Right renal pelvis (tissue), 4 donors: ENCODE measurements around the gene PPP1R12B. TPM values are rescaled to one million over a fixed set of nuclear protein-coding genes. Genes with fewer than 3 reads are reported as not detected.
"Not testable (repeated sequence)": the region's sequence is repeated elsewhere in the genome, so short reads cannot be mapped to it uniquely, and the experiment has no call there.

Experiments
- DNase-seq, 4 donors: peaks; one replicate each; pipeline ENCODE4 v3.0.0-alpha.2; 2013; ENCODE audit warnings: low read depth in 4 of 4, low spot score in 3 of 4, missing footprints in 1 of 4
- polyA plus RNA-seq, 4 donors: library from polyadenylated mRNA; unstranded; fragments of 120-200 nt; gene quantifications; one replicate each; pipeline ENCODE4 v1.2.1, GENCODE V29; 2013; ENCODE audit not compliant: insufficient read length in 4 of 4

PPP1R12B gene
- polyA plus RNA-seq, 4 donors, result 16.2 to 19.2 (median 18.4) TPM

DNA sequence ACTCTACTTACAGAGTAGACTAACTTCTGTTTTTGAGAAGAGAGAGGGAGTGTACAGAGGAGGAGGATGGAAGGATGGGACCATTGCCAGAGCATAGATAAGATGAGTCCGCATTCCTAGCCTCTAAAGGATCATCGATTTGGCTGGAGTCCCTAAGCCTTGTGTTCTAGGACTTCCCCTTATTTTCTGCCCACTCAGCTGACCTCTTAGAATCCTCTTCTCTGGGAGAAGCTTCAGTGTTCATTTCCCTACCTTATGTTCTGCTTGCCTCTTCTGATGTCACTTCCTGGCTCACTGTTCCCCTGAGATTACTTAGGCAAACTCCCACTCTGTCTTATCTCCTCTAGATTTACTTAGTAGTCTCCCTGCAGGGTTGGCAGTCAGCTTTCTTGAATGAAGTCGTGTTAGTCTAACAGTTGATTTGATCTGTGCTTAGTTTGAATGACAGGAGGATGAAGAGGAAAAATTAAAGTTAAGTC is 205.1 kb downstream of the PPP1R12B start:
- no peak for DNase-seq

DNA sequence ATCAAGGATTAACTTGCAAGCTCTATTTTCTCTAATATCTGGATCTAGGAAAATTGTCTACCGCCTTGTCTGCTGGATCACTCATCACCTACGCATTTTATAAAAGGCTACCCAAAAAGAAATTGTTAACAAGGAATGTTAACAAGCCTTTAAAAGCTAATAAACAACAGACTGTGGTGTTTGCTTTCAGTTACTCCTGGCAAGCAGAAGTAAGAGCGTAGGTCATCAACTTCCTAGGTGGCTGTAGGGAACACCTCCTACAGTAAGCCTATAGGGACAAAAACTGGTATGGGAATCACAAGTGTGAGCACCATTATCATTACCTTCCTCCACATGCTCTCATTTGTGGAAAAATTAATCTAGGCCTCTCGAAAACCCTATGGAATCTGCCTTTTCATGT is 206.1 kb downstream of the PPP1R12B start:
- not testable (repeated sequence) for DNase-seq

DNA sequence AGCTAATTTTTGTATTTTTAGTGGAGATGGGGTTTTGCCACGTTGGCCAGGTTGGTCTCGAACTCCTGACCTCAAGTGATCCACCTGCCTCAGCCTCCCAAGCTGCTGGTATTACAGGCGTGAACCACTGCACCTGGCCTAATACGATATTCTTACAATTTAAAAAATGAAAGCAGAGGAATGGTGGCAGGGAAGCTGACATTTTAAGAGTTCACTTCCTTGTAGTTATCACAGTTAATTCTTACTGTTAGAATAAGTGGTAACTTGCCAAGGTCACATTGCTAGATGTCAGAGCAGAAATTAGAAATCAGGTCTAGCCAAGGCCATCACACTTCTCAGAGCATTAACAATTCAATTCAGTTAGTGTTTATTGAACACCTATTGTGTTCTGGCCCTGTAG is 207.5 kb downstream of the PPP1R12B start:
- DNase-seq, result not testable (repeated sequence)

GRCh38 chr1:202557662-202558061 is 209.2 kb downstream of the PPP1R12B start:
- not testable (repeated sequence) for DNase-seq

- DNase-seq, result no peak
Observed at GRCh38 chr1:202561240-202561639, 212.7 kb downstream of the PPP1R12B start.

GRCh38 chr1:202561726-202562443 is 213.4 kb downstream of the PPP1R12B start:
- no peak for DNase-seq

- DNase-seq, result no peak
Observed at GRCh38 chr1:202562444-202563060, 214.1 kb downstream of the PPP1R12B start.

- no peak for DNase-seq
Observed at GRCh38 chr1:202563818-202564217, 215.3 kb downstream of the PPP1R12B start.

GRCh38 chr1:202564958-202565495 is 216.5 kb downstream of the PPP1R12B start:
- no peak for DNase-seq

DNA sequence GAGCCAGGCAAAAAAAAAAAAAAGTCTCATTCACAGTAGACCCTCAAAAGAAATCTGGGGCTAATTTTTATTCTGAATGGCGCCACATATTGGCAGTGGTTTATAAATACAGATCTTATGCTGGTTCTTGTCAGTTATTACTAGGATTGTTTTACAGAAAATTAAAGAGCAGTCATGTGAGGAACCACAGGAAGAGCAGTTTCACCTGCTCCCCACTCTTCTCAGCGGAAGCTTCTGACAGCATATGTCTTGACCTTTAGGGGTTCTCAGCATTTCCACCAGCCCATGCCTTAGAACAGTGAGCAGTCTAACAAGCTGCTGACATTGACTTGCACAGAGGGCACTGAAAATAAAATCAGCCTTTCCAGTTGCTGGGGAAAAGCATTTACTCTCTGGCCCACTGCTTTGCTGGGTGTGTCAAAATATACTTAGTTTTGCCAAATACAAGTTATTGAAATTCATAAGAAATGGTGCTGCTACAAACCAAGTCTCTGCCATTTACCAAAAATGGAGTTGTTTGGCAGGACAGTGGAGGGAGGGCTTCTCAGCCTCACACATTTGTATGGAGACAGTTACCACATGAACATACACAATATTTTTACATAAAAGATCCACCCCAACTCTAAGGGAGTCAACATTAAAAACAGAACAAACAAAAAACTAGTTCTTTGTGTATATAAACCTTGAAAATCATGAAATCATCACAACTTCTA is 217.5 kb downstream of the PPP1R12B start:
- no peak for DNase-seq

DNA sequence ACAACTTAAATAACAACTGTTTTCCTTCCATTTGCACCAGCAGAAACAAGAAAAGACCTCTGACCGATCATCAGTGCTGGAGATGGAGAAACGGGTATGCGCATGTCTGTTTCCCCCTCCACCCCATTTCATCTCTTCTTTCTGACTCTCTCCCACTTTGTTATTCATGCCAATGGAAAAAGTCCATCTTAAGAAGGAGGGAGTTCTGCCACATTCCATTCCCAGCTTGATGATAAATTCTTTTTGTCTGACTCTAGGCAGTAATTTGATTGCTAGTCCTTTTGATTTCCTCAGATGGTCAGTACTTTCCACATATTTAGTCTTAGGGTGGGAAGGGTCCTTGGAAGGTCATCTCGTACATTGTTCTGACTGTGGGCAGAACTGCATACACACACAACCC is 219.2 kb downstream of the PPP1R12B start:
- no peak for DNase-seq

DNA sequence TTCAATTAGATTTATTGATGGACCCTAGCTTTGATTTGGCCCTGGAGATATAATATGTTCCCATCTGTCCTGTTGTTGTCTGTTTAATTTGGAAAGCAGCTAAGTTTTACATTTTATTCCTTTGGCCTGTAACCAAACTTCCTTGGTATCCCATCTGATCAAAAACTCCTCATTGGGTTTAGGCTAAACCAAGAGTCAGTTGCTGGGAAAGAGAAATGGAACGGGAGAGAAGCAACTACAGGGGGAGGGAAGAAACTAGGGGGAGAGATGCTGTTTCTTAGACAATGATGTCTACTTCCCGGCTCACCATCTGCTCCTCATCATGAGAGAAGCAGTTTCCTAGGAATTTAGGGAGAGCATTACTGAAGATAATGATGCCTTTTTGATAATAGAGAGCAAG is 219.9 kb downstream of the PPP1R12B start:
- no peak for DNase-seq

- DNase-seq, result no peak
Observed at GRCh38 chr1:202568826-202569225, 220.3 kb downstream of the PPP1R12B start.

- DNase-seq, result no peak
Observed at GRCh38 chr1:202569393-202570322, 221.2 kb downstream of the PPP1R12B start.

DNA sequence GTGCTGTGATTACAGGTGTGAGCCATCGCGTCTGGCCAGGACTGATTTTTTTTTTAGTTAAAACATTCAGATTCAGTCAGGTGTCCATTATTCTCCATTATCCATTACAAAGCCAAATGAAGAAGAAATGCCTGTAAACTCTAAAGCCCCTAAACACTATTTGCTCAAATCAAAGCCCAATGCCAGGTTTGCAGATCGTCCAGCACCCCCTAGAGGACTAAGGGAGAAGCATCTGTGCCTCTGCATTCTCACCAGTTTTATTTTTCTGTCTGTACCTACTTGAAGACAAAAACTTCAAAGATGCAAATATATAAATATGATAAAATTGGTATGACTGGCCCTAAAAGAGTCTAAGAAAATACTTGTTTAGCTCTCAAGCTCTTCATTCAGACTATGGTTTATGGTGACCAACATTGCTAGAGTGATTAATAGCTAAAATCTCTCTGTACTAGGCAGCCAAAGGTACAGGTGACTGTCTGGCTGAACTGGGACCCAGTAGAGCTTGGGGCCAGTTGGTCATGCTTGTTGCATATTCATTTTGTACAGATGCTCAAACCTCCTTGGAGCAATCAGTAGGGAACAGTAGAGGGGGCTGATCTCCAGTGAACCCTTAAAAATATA is 223.3 kb downstream of the PPP1R12B start:
- DNase-seq, result no peak

- DNase-seq, result no peak
Observed at GRCh38 chr1:202572867-202573266, 224.4 kb downstream of the PPP1R12B start.

GRCh38 chr1:202575918-202576653 is 227.6 kb downstream of the PPP1R12B start:
- DNase-seq, result no peak

DNA sequence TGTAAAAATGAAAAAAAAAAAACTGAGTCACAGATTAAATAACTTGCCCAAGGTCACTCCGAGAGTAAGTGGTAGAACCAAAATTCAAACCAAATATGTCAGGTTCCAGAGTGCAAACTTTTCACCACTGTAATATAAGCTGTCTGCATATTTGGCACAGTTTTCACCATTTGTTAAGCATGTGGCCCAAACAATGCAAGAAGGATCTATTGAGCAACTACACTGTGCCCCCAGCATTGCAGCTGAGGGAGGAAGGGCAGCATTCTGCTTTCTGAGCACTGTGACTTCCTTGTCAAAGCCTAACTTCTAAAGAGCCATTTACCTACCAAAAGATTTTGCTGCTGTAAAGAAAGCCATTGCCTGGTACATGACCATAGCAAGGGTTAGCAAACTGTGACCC is 228.3 kb downstream of the PPP1R12B start:
- DNase-seq, result no peak

DNA sequence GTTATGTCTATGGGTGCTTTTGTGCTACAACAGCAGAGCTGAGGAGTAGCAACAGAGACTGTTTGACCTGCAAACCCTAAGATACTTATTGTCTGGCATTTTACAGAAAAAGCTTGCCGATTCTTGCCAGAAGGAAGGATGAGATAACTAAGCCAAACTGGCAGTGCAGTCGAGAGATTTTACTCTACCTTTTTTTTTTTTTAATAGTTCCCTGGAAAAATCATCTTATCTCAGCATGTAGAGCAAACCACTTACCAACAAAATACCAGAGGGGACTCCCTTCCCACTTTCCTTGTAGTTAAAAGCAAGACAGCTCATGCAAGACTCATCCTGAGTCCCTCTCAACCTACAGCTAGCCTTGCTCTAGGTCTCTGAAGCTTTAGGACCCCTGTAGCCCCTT is 228.9 kb downstream of the PPP1R12B start:
- DNase-seq, result no peak
